ENCODE results near the gene APC2. TPM values are rescaled to one million over a fixed set of nuclear protein-coding genes. Genes with fewer than 3 reads are reported as not detected.

The APC2 gene
- total RNA-seq, 1 experiment from 2014 or later = 1.4 TPM

GRCh38 chr19:1472231-1473084, 22.5 kb downstream of the APC2 start:
- ChIA-PET CTCF (interaction anchor here (0.9 kb wide), 1 partner anchor 18 kb away, joined by 4 read pairs; the partner anchor contains the start of gene REEP6), POLR2A (ENCODE audit: unreplicated experiment) (no interaction called here)
- Histone ChIP-seq H3K9me2 (replicated peaks; ENCODE audit: low read length) (no peaks in the 10 kb centered on the region), H3K27me3 (ENCODE audit: low read length) (no peaks in the 10 kb centered on the region), H3K9me3 (ENCODE audit: low read length) (no peaks in the 10 kb centered on the region), H2AFZ (ENCODE audit: low read length) (no peak overlapping the region), H3K79me2 (ENCODE audit: low read length) (peaks cover 24% of the 10 kb centered on the region), H3K4me3 (ENCODE audit: low read length) (no peak overlapping the region), H3K4me2 (ENCODE audit: low read length) (no peak overlapping the region), H3K9ac (ENCODE audit: low read length) (no peak overlapping the region), H4K20me1 (ENCODE audit: low read length) (no peaks in the 10 kb centered on the region), H3F3A (ENCODE audit: low read length, unreplicated experiment) (no peaks in the 10 kb centered on the region), H3K4me1 (ENCODE audit: insufficient read depth, low read length) (peaks cover 18% of the 10 kb centered on the region), H3K27ac (ENCODE audit: low read length) (no peak overlapping the region), H3K36me3 (ENCODE audit: low read depth, low read length) (no peaks in the 10 kb centered on the region)
- BruUV-seq (replicated peaks) = no TSS peak
- TF ChIP-seq EZH2phosphoT487 (IDR thresholded peaks at IDR 0.05; ENCODE audit: borderline replicate concordance, low read length) = no peak
- no peak for TF ChIP-seq EZH2 (IDR thresholded peaks at IDR 0.05; ENCODE audit: low read length, unreplicated experiment)
- no peak for TF ChIP-seq CTCF (conservative IDR thresholded peaks at IDR 0.05; ENCODE audit: low read depth, low read length)
- no peak for DNase-seq
- intact Hi-C loops (cut with micrococcal nuclease) = no loop called here
- ATAC-seq = no peak

- no peaks in the 10 kb centered on the region for H3K27me3 ChIP-seq (ENCODE audit: low read length)
- ATAC-seq (no peak), DNase-seq (no peak)
- no peaks in the 10 kb centered on the region for H4K20me1 ChIP-seq (ENCODE audit: low read length)
- H3K4me1 ChIP-seq (ENCODE audit: insufficient read depth, low read length) = peaks cover 16% of the 10 kb centered on the region
- H2AFZ ChIP-seq (ENCODE audit: low read length) = no peak overlapping the region
- no peaks in the 10 kb centered on the region for H3K36me3 ChIP-seq (ENCODE audit: low read depth, low read length)
- no peaks in the 10 kb centered on the region for H3K9me3 ChIP-seq (ENCODE audit: low read length)
- no peak overlapping the region for H3K27ac ChIP-seq (ENCODE audit: low read length)
- ChIA-PET CTCF (no interaction called here), POLR2A (ENCODE audit: unreplicated experiment) (no interaction called here)
- no peaks in the 10 kb centered on the region for H3F3A ChIP-seq (ENCODE audit: low read length, unreplicated experiment)
- H3K79me2 ChIP-seq (ENCODE audit: low read length) = peaks cover 23% of the 10 kb centered on the region
- TF ChIP-seq EZH2 (IDR thresholded peaks at IDR 0.05; ENCODE audit: low read length, unreplicated experiment) = no peak
- TF ChIP-seq EZH2phosphoT487 (IDR thresholded peaks at IDR 0.05; ENCODE audit: borderline replicate concordance, low read length) = no peak
- TF ChIP-seq CTCF (conservative IDR thresholded peaks at IDR 0.05; ENCODE audit: low read depth, low read length) = no peak
- intact Hi-C loops (cut with micrococcal nuclease) = no loop called here
- H3K4me3 ChIP-seq (ENCODE audit: low read length) = no peak overlapping the region
- H3K9ac ChIP-seq (ENCODE audit: low read length) = no peak overlapping the region
- H3K9me2 ChIP-seq (replicated peaks; ENCODE audit: low read length) = no peaks in the 10 kb centered on the region
- BruUV-seq (replicated peaks) = no TSS peak
- H3K4me2 ChIP-seq (ENCODE audit: low read length) = no peak overlapping the region
These were observed 23.3 kb downstream of the APC2 start for GRCh38 chr19:1473085-1473851.

Data from PC-3 (cell line).